ENCODE measurements around the gene NR3C2.
"Not testable (repeated sequence)": the region's sequence is repeated elsewhere in the genome, so short reads cannot be mapped to it uniquely, and the experiment has no call there.

Gene NR3C2

GRCh38 chr4:148364525-148364924 is 77.7 kb downstream of the NR3C2 start:
- DNase-seq, result no peak

GRCh38 chr4:148359769-148360168 is 82.4 kb downstream of the NR3C2 start:
- no peak for DNase-seq

GRCh38 chr4:148355442-148356123 is 86.6 kb downstream of the NR3C2 start:
- DNase-seq, result no peak

- no peak for DNase-seq
Measured at GRCh38 chr4:148354186-148354585, 88.0 kb downstream of the NR3C2 start.

DNA sequence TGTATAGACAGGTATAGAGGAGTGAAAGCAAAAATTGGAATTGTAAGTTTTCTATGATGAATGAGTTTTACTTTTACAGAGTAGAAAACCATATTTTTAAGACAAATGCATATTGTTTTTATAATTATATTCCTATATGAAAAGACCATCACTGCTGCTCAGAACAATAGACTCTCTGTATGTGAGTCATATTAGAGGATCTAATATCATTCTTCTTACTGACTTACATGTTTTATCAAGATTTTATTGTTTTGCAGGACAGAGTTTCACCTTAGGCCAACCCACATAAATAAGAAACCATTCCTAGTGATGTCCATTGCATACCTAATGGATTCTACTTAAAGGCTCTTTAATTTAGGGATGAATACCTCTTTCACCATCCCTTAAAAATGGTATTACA is 88.6 kb downstream of the NR3C2 start:
- DNase-seq, result no peak

- no peak for DNase-seq
Measured at GRCh38 chr4:148349153-148349552, 93.1 kb downstream of the NR3C2 start.

GRCh38 chr4:148346657-148347056 is 95.6 kb downstream of the NR3C2 start:
- no peak for DNase-seq

- DNase-seq, result no peak
Measured at GRCh38 chr4:148345509-148345908, 96.7 kb downstream of the NR3C2 start.

- no peak for DNase-seq
Measured at GRCh38 chr4:148344941-148345340, 97.3 kb downstream of the NR3C2 start.

- DNase-seq, result no peak
Measured at GRCh38 chr4:148344352-148344751, 97.9 kb downstream of the NR3C2 start.

DNA sequence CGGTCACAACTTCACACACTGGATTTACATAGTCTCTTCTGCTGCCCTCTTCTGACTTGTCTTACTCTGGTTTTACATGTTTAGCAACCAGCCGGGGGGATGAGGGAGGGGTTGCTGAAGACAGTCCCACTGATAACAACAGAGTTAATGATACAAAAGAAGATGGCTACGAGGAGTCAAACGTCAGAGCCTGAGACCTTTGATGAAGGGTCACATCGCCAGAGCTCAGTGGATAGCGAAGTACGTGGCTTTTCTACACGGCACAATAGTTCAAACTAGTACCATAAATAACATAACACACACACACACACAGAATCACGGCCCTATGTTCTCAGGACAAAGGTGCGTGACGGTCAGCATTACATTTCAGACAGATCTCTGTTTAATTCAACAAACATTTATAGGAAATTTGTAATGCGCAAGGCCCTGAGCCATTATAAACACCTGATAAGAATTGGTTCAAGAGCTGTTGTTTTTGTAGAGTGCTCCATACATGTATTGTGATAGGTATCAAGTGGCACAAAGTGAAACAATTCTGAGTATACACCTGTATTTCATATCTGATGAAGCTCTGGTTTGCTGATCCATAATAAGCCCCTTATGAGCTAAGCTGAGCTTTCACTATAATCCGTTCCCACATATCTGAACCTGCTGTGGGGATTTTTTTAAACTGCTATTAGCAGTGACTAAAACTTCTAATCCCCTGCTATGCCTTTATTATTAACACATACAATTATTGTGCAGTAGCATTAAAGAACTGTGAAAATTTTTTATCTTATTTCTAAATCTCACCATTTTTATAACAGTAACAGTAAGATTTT is 100.0 kb downstream of the NR3C2 start:
- no peak for DNase-seq

DNA sequence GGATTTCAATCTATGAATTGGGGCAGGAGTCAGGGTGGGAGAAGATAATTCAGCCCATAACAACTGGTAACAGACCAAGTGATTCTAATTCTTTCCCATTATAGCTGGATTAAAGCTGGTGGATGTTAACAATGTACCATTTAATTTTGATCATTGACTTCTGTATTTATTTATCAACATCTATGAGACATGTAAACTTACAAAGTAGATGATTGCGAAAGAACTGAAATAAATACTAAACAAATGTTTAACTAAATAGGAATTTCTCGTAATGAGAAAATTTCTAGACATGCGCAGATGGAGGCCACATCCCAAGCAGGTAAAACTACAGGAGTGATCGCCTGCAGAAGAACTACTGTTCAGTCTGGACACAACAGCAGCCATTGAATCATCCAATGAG is 107.1 kb downstream of the NR3C2 start:
- DNase-seq, result no peak

DNA sequence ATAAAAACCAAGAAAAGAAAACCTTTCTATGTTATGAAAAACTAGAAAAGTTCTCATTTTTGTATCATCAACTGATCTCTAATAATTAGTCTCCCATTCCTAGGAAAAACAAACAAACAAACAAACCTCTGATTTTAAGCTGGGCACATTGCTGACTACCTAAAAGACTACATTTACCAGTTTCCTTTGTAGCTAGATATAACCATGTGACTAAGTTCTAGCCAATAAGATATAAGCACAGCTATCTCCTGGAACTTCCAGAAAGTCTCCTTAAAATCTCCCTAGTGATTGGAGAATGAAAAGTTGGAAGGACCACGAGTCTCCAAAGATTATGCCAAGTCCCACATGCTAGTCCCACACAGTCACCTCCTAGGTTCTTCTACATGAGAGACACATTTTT is 108.9 kb downstream of the NR3C2 start:
- DNase-seq, result no peak

- DNase-seq, result no peak
Measured at GRCh38 chr4:148332486-148332885, 109.7 kb downstream of the NR3C2 start.

- DNase-seq, result no peak
Measured at GRCh38 chr4:148330724-148331123, 111.5 kb downstream of the NR3C2 start.

GRCh38 chr4:148330161-148330560 is 112.1 kb downstream of the NR3C2 start:
- DNase-seq, result no peak

- no peak for DNase-seq
Measured at GRCh38 chr4:148329751-148330150, 112.5 kb downstream of the NR3C2 start.

- no peak for DNase-seq
Measured at GRCh38 chr4:148327683-148328082, 114.5 kb downstream of the NR3C2 start.

- DNase-seq, result not testable (repeated sequence)
Measured at GRCh38 chr4:148323316-148323715, 118.9 kb downstream of the NR3C2 start.

DNA sequence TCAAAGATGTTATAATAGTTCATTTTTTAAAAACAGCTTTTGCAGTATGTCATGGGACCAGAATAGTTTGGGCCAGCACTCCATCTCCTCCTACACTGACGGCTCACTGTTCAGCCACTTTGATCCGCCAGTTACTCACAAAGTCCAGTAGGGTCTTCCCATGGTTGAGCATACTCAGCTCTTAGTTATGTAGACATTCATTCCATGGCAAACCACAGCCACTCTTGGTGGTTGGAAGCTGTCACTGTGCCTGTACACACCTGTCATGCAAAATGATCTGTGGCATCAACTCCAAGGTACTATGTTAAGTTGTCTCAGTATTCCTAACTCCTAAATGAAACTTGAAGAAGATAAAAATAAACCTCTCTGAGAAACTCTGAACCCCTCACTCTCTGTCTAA is 127.2 kb downstream of the NR3C2 start:
- DNase-seq, result peak; percentile 83

DNA sequence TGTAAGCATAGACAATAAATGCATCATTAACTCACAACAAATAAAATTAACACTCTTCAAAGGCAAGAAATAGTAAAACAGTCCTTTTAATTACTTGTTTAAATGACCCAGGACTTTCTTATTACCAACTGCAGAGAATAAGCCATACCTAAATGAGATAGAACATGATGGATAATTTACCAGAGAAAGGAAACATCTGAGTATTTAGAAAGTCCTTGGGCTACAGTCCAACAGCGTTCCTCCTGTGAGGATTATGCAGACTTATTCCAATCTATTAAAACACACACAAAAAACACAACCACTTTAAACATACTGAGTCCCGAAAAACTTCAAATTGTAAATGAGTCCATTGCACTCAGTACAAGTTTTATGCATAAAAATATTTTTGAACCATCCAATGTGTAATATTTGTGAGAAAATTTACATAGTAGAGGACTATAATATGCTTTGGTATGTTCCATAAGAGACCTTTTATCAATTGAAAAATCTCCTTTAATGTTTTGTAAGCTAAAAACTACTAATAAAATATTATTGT is 129.2 kb downstream of the NR3C2 start:
- DNase-seq, result no peak

DNA sequence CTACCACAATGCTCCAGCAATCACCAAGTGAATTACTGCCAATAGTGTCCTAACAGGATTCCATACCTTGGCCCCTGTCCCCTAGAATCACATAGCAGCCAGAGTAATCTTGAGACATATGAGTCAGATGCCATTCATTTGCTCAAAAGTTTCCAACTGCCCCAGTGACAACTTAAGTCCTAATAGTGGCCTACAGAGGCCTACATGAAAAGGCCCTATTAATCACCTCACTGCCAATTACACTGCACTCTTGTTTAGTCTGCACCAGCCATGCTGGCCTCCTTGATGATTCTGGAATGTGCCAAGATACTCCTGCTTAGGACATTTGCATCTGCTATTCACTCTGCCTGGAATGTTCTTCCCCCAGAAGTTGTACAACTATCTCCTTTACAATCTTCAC is 130.7 kb downstream of the NR3C2 start:
- DNase-seq, result peak; percentile 89

- no peak for DNase-seq
Measured at GRCh38 chr4:148310756-148311155, 131.5 kb downstream of the NR3C2 start.

DNA sequence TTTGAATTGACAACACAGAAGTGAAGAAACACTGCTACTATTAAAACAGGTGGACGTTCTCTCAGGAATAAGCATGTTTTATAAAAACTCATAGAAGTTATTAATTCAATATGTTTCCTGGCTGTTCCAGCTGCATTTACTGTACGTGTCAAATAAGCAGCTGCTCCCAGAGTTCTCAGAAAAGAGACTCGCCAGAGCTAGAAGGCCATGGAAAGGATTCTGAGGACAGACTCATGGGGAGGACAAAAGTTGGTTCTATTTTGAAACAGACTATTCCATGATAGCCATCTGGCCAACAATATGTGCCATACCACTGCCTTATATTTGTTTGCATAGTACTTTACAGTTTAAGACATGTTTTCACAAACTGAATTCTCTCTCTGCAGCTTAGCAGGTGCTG is 136.5 kb downstream of the NR3C2 start:
- DNase-seq, result no peak
